Pons (tissue), 1 donor: ENCODE measurements around the gene ART4.

Experiments
- DNase-seq: peaks from one replicate; pipeline ENCODE4 v3.0.0-alpha.2; 2016; ENCODE audit warnings: low spot score

The ART4 gene

GRCh38 chr12:14810167-14810952 lies 33.0 kb downstream of the ART4 start:
- no peak for DNase-seq

- no peak for DNase-seq
Measured at GRCh38 chr12:14803830-14804160, 39.5 kb downstream of the ART4 start.

- DNase-seq, result peak; percentile 100
Measured at GRCh38 chr12:14803011-14803829, 40.1 kb downstream of the ART4 start, which contains the start of the genes C12orf60 and WBP11. Gene C12orf60 (plus strand): TSS chr12:14803670. CDS start chr12:14822936, 19,266 bp downstream. Gene WBP11 (minus strand): TSS chr12:14803478. CDS start chr12:14801383, 2,095 bp downstream.

GRCh38 chr12:14802721-14803010 lies 40.7 kb downstream of the ART4 start:
- DNase-seq, result peak; percentile 36

GRCh38 chr12:14802247-14802646 lies 41.1 kb downstream of the ART4 start:
- no peak for DNase-seq

- DNase-seq, result no peak
Measured at GRCh38 chr12:14795028-14795448, 48.3 kb downstream of the ART4 start.

- DNase-seq, result no peak
Measured at GRCh38 chr12:14785568-14785967, 57.8 kb downstream of the ART4 start.

- DNase-seq, result peak; percentile 49
Measured at GRCh38 chr12:14784471-14784870, 58.9 kb downstream of the ART4 start.

GRCh38 chr12:14782756-14783155 lies 60.6 kb downstream of the ART4 start:
- no peak for DNase-seq

- DNase-seq, result no peak
Measured at GRCh38 chr12:14781563-14781962, 61.8 kb downstream of the ART4 start.

- peak; percentile 50 for DNase-seq
Measured at GRCh38 chr12:14780859-14781258, 62.5 kb downstream of the ART4 start.

GRCh38 chr12:14779834-14780233 lies 63.5 kb downstream of the ART4 start:
- no peak for DNase-seq

- peak; percentile 43 for DNase-seq
Measured at GRCh38 chr12:14777271-14777670, 66.1 kb downstream of the ART4 start.

- peak; percentile 24 for DNase-seq
Measured at GRCh38 chr12:14776236-14776961, 66.9 kb downstream of the ART4 start.

- peak; percentile 28 for DNase-seq
Measured at GRCh38 chr12:14775636-14775980, 67.7 kb downstream of the ART4 start.
